Measurements from ENCODE around the gene FBXO38.

DNA sequence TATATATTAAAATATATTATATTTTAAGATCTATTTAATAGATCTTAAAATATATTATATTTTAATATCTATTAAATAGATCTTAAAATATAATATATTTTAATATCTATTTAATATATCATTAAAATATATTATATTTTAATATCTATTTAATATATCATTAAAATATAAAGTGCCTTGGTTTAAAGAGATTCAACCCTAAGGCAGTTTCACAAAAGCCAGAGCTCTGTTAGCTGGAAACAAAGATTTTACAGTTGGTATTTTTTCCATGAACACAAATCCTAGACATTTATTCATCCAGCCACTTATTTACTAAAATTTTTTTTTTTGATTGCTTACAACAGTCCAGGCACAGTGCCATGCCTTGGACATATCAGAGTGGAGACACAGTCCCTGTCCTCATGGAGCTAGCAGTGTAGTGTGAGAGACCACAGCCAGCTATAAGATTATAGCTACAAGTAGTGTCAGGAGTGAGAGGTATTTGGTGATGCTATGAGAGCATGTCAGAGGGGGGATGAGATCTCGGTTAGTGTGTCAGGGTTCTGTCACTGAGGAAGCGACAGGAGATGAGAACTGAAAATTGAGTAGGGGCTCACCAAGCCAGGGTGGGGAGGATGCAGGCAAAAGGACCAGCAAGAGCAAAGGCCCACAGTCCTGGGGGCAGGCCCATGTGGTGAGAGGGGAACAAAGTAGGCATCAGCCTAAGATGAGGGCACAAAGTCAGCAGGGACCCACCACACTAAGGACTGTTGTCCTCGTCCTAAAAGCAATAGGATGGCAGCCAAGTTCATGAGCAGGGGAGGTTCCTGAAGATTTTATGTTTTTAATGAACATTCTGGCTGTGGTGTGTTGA, 74.5 kb downstream of the FBXO38 start:
- TF ChIP-seq POLR2A (IDR thresholded peaks at IDR 0.05), result no peak
- TF ChIP-seq, protein P1, sequence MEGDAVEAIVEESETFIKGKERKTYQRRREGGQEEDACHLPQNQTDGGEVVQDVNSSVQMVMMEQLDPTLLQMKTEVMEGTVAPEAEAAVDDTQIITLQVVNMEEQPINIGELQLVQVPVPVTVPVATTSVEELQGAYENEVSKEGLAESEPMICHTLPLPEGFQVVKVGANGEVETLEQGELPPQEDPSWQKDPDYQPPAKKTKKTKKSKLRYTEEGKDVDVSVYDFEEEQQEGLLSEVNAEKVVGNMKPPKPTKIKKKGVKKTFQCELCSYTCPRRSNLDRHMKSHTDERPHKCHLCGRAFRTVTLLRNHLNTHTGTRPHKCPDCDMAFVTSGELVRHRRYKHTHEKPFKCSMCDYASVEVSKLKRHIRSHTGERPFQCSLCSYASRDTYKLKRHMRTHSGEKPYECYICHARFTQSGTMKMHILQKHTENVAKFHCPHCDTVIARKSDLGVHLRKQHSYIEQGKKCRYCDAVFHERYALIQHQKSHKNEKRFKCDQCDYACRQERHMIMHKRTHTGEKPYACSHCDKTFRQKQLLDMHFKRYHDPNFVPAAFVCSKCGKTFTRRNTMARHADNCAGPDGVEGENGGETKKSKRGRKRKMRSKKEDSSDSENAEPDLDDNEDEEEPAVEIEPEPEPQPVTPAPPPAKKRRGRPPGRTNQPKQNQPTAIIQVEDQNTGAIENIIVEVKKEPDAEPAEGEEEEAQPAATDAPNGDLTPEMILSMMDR (IDR thresholded peaks at IDR 0.05), result no peak

Measured in adrenal gland (tissue), 5 donors.